K562 (cell line): ENCODE data around the gene DAGLB. TPM values are rescaled to one million over a fixed set of nuclear protein-coding genes. Genes with fewer than 3 reads are reported as not detected.

Experiments
- ATAC-seq: fragments of 200-7000 bp; cut with Tn5 transposase; 3 replicates; pipeline ENCODE4 v1.9.1; 2020; ENCODE audit warnings: moderate library complexity
- BruUV-seq: library from RNA; stranded (reverse); fragments of 400-500 nt; replicated peaks from 2 replicates; lab custom pipeline; 2021; lab: Mats Ljungman, UMichigan
- CTCF ChIA-PET: fragments of 300-600 bp; formaldehyde crosslinking; extraction: SDS; loops from one replicate; lab custom pipeline; 2021; ENCODE audit warnings: low intra/inter-chr PET ratio; lab: Yijun Ruan, JAX
- POLR2A ChIA-PET: fragments of 300-600, 350-650 bp; sonication (Branson Sonifier 250); formaldehyde crosslinking; extraction: SDS; loops from one replicate; lab custom pipeline; 2021; ENCODE audit warnings: antibody characterized with exemption, inconsistent platforms; lab: Yijun Ruan, JAX
- DNase-seq, 4 experiments: peaks; one replicate each; pipeline versions ENCODE4 v3.0.0 to v3.0.0-alpha.2; 2011 to 2018; ENCODE audit warnings: low spot score in 3 of 4, mixed read lengths in 3 of 4; ENCODE audit errors: extremely low read depth in 1 of 4
- FAIRE-seq: peaks from 2 replicates; lab custom pipeline; 2011; peaks lifted over from hg19 to GRCh38; lab: Jason Lieb, UNC
- H2AFZ ChIP-seq: 2 replicates; pipeline ENCODE4 v1.6.0; 2011; ENCODE audit warnings: low read depth, low read length, control low read depth, inconsistent platforms
- H3K27ac ChIP-seq: fragments of 200-600 bp; 3 replicates; pipeline ENCODE4 v1.8.0; 2011; ENCODE audit warnings: low read depth, mild to moderate bottlenecking, control low read depth, inconsistent platforms, low read length, moderate library complexity, mixed read lengths; ENCODE audit errors: extremely low read depth
- H3K27me3 ChIP-seq, 2 experiments: fragments of 300-600 bp in 1 of 2; 2 replicates in 1 of 2; 3 replicates in 1 of 2; pipeline versions ENCODE4 v1.6.0 to v1.8.0; 2011; ENCODE audit warnings: inconsistent platforms in 2 of 2, low read length in 2 of 2, mild to moderate bottlenecking in 1 of 2, mixed read lengths in 1 of 2, moderate library complexity in 1 of 2; ENCODE audit not compliant: control insufficient read depth in 2 of 2, insufficient read depth in 2 of 2
- H3K36me3 ChIP-seq: fragments of 300-600 bp; 3 replicates; pipeline ENCODE4 v1.8.0; 2011; ENCODE audit warnings: mild to moderate bottlenecking, low read length, inconsistent platforms; ENCODE audit not compliant: control insufficient read depth, insufficient read depth
- H3K4me1 ChIP-seq, 2 experiments: fragments of 200-600 bp in 1 of 2; replicated peaks in 1 of 2; 2 replicates in 1 of 2; 3 replicates in 1 of 2; pipeline versions ENCODE4 v1.5.1 to v1.8.0; 2011; ENCODE audit warnings: inconsistent platforms in 2 of 2, low read length in 2 of 2, mild to moderate bottlenecking in 1 of 2, mixed read lengths in 1 of 2, moderate library complexity in 1 of 2; ENCODE audit not compliant: control insufficient read depth in 2 of 2, insufficient read depth in 2 of 2
- H3K4me2 ChIP-seq: 2 replicates; pipeline ENCODE4 v1.6.1; 2011; ENCODE audit warnings: low read length, control low read depth, inconsistent platforms, mixed read lengths; ENCODE audit not compliant: insufficient read depth
- H3K4me3 ChIP-seq: fragments of 200-600 bp; sonication (generic), shearing (Covaris generic); 2 replicates; pipeline ENCODE4 v1.5.1; 2016; ENCODE audit warnings: control low read depth, inconsistent platforms
- H3K79me2 ChIP-seq: fragments of 200-600 bp; 3 replicates; pipeline ENCODE4 v1.8.0; 2011; ENCODE audit warnings: low read length, inconsistent platforms; ENCODE audit not compliant: control insufficient read depth, insufficient read depth
- H3K9ac ChIP-seq, 2 experiments: 2 replicates each; pipeline versions ENCODE4 v1.6.0 to v1.6.1; 2011; ENCODE audit warnings: low read depth in 2 of 2, low read length in 2 of 2, control low read depth in 1 of 2, inconsistent platforms in 1 of 2, mild to moderate bottlenecking in 1 of 2, mixed read lengths in 1 of 2; ENCODE audit not compliant: insufficient read depth in 1 of 2
- H3K9me1 ChIP-seq: one replicate; pipeline ENCODE4 v1.6.0; 2011; ENCODE audit warnings: inconsistent platforms, mild to moderate bottlenecking, low read length, moderate library complexity; ENCODE audit not compliant: control insufficient read depth, insufficient read depth
- H3K9me3 ChIP-seq: replicated peaks from 2 replicates; pipeline ENCODE4 v1.5.1; 2011; ENCODE audit warnings: low read depth, low read length, inconsistent platforms; ENCODE audit not compliant: control insufficient read depth, insufficient read depth
- H4K20me1 ChIP-seq: replicated peaks from 2 replicates; pipeline ENCODE4 v1.6.1; 2011; ENCODE audit warnings: low read length, inconsistent platforms, mixed read lengths; ENCODE audit not compliant: control insufficient read depth, insufficient read depth
- EGR1 ChIP-seq: fragments of 450-650 bp; conservative IDR thresholded peaks from 2 replicates; pipeline ENCODE4 v1.6.1; 2017; ENCODE audit warnings: mild to moderate bottlenecking
- MAFG ChIP-seq: fragments of 450-650 bp; conservative IDR thresholded peaks from 2 replicates; pipeline ENCODE4 v1.6.1; 2016; ENCODE audit warnings: missing genetic modification characterization, missing compliant biosample characterization
- NFRKB ChIP-seq: fragments of 450-650 bp; IDR thresholded peaks from 2 replicates; pipeline ENCODE4 v1.6.1; 2016; ENCODE audit warnings: low read depth
- RBM22 ChIP-seq: fragments of 200-400 bp; formaldehyde crosslinking; IDR thresholded peaks from 2 replicates; pipeline ENCODE4 v1.6.1; 2018; ENCODE audit warnings: low read length, low read depth; ENCODE audit not compliant: poor library complexity, severe bottlenecking
- SMAD2 ChIP-seq: fragments of 150-350 bp; IDR thresholded peaks from 2 replicates; pipeline ENCODE4 v1.6.1; 2014; ENCODE audit warnings: low read depth, mild to moderate bottlenecking, low read length
- ZBTB33 ChIP-seq: sonication (generic); formaldehyde crosslinking; IDR thresholded peaks from 2 replicates; pipeline ENCODE4 v1.8.1; 2023; ENCODE audit warnings: mild to moderate bottlenecking, missing genetic modification reagents
- ZNF121 ChIP-seq: sonication (generic); formaldehyde crosslinking; conservative IDR thresholded peaks from 2 replicates; pipeline ENCODE4 v1.8.0; 2022; ENCODE audit warnings: missing genetic modification reagents
- WGBS: fragments of 100-300 bp; shearing (Covaris generic); methylation state at CpG from one replicate; pipeline ENCODE4 v1.1.6; 2016; ENCODE audit warnings: low coverage, mixed read lengths; ENCODE audit not compliant: insufficient coverage; ENCODE audit errors: missing lambda C conversion rate; 5-methylcytosine and 5-hydroxymethylcytosine counted together
- in situ Hi-C: fragments of 300-500 bp; cut with MboI; formaldehyde crosslinking; loops from 4 replicates; pipeline ENCODE4 v1.15.0; 2018; ENCODE audit warnings: inconsistent platforms, mixed read lengths
- intact Hi-C: fragments of 100-400 bp; cut with micrococcal nuclease; formaldehyde crosslinking; loops from 2 replicates; pipeline ENCODE4 v1.14.2; 2022
- polyA plus RNA-seq, 8 experiments: library from polyadenylated mRNA; depleted of rRNA in 4 of 8; stranded (reverse) in 5 of 8; unstranded in 3 of 8; fragments of >200 nt; fragmentation: Nextera tagmentation in 2 of 8; fragmentation: Illumina TruSeq in 1 of 8; extraction: Ambion mirVana in 2 of 8; extraction: Trizol in 1 of 8; gene quantifications; 2 replicates each; pipeline versions ENCODE4 v1.2.1 to v1.2.3, GENCODE V29; 2011 to 2014; ENCODE audit warnings: inconsistent platforms in 1 of 8, missing spikeins in 1 of 8
- total RNA-seq, 7 experiments: library from RNA; depleted of rRNA in 6 of 7; stranded (reverse); fragments of >200 nt in 6 of 7; fragmentation: Illumina TruSeq in 2 of 7; extraction: Trizol in 2 of 7; gene quantifications; 2 replicates each; pipeline versions ENCODE4 v1.2.1 to v1.2.3, GENCODE V29; 2011 to 2021; ENCODE audit warnings: low replicate concordance in 1 of 7

The DAGLB gene
- total and polyA plus RNA-seq, 9 of the 15 experiments (the other 6 are each of a cell fraction or from before 2014, with no cell fraction given): 0.92 to 16.4 (median 9.3) TPM

GRCh38 chr7:6437251-6437650 is 10.5 kb downstream of the DAGLB start:
- no peaks in the 10 kb centered on the region for H3K27me3 ChIP-seq
- no peak overlapping the region for H2AFZ ChIP-seq
- ATAC-seq (no peak), FAIRE-seq (no peak), DNase-seq (no peak)
- no peaks in the 10 kb centered on the region for H3K9me3 ChIP-seq
- H3K9me1 ChIP-seq: peaks cover 3% of the 10 kb centered on the region
- peak; percentile 42; the same call in 1 of the 2 replicates for TF ChIP-seq ZNF121 (CRISPR knock-in tag)
- no peak for TF ChIP-seq SMAD2
- TF ChIP-seq MAFG (tag): 0 out of 2 replicates have a peak, but pooled peaks have one; percentile 5
- TF ChIP-seq EGR1: peak; percentile 26; the same call in 1 of the 2 replicates
- TF ChIP-seq NFRKB: no peak
- in situ Hi-C loops (no loop called here), intact Hi-C loops (loop anchor here (10.0 kb wide), 2 partner anchors 442 to 582 kb away; no protein-coding TSS in a partner anchor)
- WGBS: 62% methylated on average over 6 of the region's 6 CpGs
- no TSS peak for BruUV-seq
- ChIA-PET POLR2A (interaction anchor here (1.0 kb wide), 1 partner anchor 243 kb away, joined by 3 read pairs; no protein-coding TSS in a partner anchor), CTCF (no interaction called here)
- H3K79me2 ChIP-seq: peaks cover 26% of the 10 kb centered on the region
- H3K4me1 ChIP-seq: peaks cover 3 to 5% of the 10 kb centered on the region in 2 experiments; a peak in 2 of 5 replicates
- no peak overlapping the region for H3K4me2 ChIP-seq
- peaks cover 34% of the 10 kb centered on the region; the same call in 2 of the 3 replicates for H3K36me3 ChIP-seq
- H3K27ac ChIP-seq: no peak overlapping the region
- no peak overlapping the region for H3K4me3 ChIP-seq
- H4K20me1 ChIP-seq: peaks cover 4% of the 10 kb centered on the region; the same call in 1 of the 2 replicates
- H3K9ac ChIP-seq: no peak overlapping the region

GRCh38 chr7:6436385-6436685 is 11.4 kb downstream of the DAGLB start:
- Histone ChIP-seq H3K9me3 (no peaks in the 10 kb centered on the region), H3K79me2 (peaks cover 20% of the 10 kb centered on the region; the same call in 2 of the 3 replicates), H3K27ac (no peak overlapping the region), H2AFZ (no peak overlapping the region), H3K4me2 (no peak overlapping the region), H3K4me1 (peaks cover 3 to 5% of the 10 kb centered on the region in 2 experiments; a peak in 2 of 5 replicates), H3K4me3 (no peak overlapping the region), H3K9ac (no peak overlapping the region), H3K9me1 (peaks cover 3% of the 10 kb centered on the region), H4K20me1 (peaks cover 4% of the 10 kb centered on the region; the same call in 1 of the 2 replicates), H3K27me3 (no peaks in the 10 kb centered on the region), H3K36me3 (peaks cover 29% of the 10 kb centered on the region; the same call in 2 of the 3 replicates)
- CTCF ChIA-PET: no interaction called here
- FAIRE-seq (no peak), DNase-seq (no peak), ATAC-seq (no peak)
- in situ Hi-C loops: no loop called here
- TF ChIP-seq ZBTB33 (peak; percentile 3; the same call in 1 of the 2 replicates), RBM22 (no peak)
- POLR2A ChIA-PET: no interaction called here
- no TSS peak for BruUV-seq
- WGBS: 80% methylated on average over 10 of the region's 10 CpGs
- intact Hi-C loops: loop anchor here (10.0 kb wide), 2 partner anchors 442 to 582 kb away; no protein-coding TSS in a partner anchor
